GM20431 (cell line): ENCODE results near the gene TMEM120B.

ENCODE experiments used
- in situ Hi-C: fragments of 300-500 bp; cut with MseI, MboI; formaldehyde crosslinking; loops from one replicate; pipeline ENCODE4 v1.15.0; 2020; ENCODE audit warnings: low sequenced_read_pairs; ENCODE audit not compliant: unreplicated experiment

TMEM120B gene

DNA sequence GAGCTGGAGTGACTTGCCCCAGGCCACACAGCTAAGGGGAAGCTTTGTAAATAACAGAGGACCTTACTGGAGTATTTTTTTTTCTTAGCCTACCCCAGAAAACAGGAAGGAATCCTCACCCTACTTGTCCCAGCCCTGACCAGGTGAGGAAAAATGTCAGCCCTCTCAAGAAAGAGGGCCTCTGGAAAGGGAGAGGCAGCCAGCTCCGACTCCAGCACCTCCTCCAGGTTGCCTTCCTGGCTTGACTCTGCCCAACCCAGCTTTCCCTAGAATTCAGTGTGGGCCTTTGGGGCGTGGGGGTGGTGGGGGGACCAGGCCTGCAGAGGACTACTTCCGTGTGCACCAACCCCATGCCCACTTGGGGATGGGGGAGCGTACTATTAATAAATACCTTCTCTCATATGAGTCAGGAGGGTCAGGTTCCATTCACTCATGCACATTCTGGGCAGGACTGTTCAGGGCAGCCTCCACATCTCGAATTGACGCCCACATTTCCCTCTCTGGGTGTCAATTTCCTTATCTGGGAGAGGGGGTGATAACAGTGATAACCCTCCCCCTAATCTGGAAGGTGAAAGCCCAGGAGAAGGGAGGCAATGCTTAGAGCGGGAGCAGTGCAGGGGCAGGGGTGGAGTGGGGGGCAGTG lies 75.7 kb downstream of the TMEM120B start:
- in situ Hi-C loops: no loop called here

DNA sequence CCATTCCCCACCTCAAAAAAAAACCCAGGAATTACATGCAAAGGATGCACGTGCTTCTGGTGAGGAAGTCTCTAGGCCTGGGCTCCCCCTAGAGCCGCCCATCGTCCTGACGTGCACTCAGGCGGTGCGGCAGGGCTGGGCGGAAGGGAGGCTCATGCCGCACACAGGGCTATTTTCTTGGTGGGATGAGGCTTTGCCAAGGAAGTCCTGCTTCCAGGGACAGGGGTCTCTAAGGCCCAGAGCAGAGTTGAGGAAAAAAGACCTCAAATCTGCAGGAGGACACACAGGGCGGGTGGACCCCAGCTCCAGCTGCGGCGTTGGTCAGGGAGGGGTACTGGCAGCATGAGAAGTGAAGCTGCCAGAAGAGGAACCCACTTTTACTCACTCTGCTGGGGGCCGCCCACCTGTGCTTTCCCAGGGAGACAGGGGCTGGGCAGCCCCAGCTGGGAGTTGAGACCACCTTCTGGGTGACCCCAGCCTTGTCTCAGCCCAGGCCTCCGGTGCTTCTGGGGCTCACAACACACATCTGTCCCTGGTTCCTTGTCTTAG lies 76.8 kb downstream of the TMEM120B start:
- in situ Hi-C loops: no loop called here

DNA sequence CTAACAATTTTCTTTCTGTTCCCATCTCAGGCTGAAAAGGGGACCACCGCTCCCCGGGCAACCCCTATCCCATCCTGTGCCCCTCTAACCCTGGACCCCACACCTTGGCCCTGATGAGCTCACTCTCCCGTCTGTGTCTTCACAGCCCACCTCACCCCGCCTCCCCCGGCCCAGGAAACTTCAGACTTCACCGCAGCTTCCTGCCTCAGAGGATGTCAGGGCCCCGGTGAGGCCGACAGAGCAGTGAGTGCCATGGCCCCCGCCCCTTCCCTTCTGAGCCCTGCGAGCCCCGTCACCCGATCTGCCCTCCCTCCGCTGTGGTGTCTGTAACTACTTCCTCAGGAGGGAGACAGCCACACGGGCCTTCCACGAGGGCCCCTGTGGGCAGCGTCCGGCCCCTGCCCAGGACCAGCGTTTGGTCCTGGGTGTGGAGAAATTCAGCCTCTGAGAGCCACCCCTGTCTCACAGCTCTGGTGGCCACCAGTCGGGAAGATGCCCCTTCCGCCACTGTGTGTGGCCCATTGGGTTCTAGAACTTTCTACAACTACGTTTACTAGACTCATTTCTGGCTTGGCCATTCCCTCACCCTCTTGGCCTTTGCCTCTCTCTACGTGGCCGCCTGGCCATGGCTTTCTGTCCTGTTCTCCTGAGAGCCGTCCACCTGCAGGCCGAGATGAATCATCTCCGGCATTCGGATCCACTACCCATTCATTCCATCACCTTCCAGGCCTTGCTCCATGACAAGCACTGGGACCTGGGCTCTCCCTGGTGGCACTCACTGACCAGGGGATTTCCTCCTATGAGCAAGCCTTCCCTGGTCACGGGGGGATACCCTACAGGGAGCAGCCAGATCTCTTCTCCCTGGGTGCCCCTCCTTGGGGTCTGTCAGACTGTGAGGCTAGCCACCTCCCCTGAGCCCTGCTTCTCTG lies 77.5 kb downstream of the TMEM120B start:
- in situ Hi-C loops: loop anchor here (10.0 kb wide), 1 partner anchor 95 kb away; no protein-coding TSS in a partner anchor

DNA sequence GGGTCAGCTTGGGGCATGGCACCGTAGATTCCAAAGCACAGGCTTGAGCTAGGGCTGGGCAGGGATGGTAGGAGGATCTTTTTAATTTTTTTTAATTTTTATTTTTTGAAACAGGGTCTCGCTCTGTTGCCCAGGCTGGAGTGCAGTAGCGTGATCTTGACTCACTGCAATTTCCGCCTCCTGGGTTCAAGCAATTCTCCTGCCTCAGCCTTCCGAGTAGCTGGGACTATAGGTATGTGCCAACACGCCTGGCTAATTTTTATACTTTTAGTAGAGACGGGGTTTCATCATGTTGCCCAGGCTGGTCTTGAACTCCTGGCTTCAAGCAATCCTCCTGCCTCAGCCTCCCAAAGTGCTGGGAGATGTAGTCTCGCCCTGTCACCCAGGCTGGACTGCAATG lies 78.2 kb downstream of the TMEM120B start:
- in situ Hi-C loops: loop anchor here (10.0 kb wide), 1 partner anchor 96 kb away; no protein-coding TSS in a partner anchor

DNA sequence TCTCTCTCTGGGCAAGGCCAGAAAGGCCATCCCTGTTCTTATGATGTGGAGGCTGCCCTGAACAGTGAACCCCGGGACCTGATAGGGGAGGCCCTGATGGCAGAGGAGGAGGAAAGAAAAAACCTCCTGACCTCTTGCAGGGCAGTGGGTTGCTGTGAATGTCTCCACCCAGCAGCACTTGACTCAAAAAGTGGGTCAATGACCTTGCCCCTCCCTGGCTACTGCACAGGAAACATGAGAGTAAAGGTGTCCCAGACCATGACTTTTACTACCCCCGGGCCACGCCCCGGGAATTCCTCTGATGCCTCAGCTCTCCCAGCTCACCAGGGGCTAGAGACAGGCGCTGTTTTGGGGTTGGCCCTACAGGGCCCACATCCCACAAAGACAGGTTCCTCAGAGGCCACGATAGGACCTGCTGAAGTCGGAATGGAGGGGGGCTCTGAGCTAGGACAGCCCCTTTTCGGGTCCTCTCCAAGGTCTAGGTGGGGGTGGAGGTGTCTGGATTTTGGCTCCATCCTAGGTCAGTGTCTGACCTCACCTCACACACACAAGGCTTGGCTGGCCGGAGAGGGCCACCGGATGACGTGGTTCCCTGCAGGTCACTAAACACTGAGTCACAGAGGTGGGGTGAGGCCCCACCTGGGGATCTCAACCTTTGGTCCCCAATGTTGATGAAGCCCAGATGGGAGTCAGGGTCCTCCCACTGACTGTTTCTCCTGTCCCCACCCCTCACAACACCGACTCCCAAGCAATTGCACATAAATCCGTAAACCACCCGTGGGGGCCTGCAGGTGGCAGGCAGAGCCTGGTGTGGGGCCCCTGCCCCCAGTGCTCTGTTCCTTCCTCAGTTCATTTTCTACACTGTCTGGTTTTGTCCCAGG lies 79.4 kb downstream of the TMEM120B start:
- in situ Hi-C loops: loop anchor here (10.0 kb wide), 1 partner anchor 97 kb away; no protein-coding TSS in a partner anchor

DNA sequence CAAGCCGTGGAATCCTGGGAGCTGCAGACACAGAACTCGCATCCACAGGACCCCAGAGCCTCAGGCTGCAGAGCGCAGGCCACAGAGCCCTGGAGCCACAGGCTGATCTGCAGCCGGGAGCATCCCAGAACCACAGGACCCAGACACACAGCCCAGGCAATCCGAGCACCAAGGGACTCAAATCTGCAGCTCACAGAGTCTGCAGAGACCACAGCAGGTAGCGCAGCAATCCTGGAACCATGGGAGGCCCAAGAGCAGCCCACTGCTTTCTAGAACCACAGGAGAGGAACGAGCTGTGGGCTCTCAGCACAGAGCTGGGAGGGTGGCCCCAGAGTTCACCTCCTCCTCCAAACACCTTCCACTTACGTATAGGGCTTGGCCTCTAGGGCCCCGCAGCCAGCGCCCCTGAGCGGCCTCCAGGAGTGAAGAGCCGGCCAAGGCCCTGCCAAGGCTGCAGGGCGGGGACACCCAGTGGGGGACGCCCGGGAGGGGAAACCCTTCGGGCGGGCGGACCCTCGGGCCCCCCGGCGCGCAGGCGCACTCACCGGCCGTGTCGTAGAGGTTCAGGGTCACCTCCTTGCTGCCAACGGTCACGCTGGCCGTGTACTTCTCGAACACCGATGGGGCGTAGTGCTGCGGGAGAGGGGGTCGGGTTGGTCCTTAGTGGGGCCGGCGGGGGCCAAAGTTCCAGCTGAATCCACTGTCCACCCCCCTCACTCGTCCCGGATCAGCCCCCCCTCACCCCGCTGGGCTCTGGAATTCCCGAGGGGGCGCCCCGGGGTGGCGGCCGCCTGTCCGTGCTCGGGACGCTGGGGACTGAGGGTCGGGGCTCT lies 80.3 kb downstream of the TMEM120B start:
- in situ Hi-C loops: loop anchor here (10.0 kb wide), 1 partner anchor 98 kb away; no protein-coding TSS in a partner anchor

DNA sequence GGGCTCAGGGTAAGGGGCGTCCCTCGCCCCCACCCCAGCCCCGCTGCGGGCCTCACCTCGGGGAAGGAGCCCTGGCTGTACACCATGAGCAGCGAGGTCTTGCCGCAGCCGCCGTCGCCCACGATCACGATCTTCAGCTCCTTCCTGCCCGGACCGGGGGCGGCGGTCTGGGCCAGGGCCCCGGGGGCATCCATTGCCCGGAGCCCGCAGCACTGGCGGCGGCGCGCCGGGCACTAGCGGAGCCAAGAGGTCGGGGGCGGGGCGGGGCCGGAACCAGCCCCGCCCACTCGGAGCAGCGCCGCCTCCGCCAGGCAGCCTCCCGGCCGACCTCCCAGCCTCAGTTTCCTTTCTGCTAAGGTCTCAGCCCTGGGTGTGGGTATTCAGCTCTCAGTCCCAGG lies 80.9 kb downstream of the TMEM120B start, which contains the start of gene RHOF:
TSS of gene RHOF (minus strand) at position 249 of the 398 bp plus-strand sequence. CDS start at position 194, 55 bp downstream.
- in situ Hi-C loops: loop anchor here (10.0 kb wide), 1 partner anchor 99 kb away; no protein-coding TSS in a partner anchor

DNA sequence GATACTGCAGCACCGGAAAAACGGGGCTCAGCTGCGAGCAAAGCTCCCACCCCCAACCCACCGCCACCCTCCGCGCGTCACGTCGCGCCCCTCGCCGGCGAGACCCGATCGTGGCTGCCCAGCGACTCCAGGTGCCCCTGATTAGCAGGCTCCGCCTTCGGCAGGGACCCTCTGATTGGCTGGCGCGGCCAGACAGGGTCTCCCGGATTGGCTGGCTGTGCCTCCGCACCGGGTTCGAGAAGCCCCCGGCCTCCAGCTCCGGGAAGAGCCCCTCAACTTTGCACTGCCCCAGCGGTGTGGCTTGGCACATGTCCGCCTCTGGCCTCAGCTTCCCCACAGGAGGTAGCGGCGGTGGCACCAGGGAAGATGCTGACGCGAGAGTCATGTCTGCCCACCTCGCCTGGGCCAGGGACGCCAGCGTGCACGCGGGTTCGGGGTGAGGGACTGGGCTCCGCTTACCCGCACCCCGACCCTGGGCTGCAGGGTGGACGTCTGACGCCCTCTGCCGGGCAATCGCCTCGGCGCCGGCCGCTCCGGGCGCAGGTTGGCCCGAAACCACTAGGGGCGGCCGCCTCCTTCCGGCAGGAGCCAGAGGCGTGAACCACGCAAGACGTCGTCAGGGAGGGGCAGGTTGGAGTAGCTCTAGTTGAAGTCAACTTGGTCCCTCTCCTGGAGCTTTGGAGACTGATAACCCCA lies 81.4 kb downstream of the TMEM120B start:
- in situ Hi-C loops: loop anchor here (10.0 kb wide), 1 partner anchor 99 kb away; no protein-coding TSS in a partner anchor

DNA sequence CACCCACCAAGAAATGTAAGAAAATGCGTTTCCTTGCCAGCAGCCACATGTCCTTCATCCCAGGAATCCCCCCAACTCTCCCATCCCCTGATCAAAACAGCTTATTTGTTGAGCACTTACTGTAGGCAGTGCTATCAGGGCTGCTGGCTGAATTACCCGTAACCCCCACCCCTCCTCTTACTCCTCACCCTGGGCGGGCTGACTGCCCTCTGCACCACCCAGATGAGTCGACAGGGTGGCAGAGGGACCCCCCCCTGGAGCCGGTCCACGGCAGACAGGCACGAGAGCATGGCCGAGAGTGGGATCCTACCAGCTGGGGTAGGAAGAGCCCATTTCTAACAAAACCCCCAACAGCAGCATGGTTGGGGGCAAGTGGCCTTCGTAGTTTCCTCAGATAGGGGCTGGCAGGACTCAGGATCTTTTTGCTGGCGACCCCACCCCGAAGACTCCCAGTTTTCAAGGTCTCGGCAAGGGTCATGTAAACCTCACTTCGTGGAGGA lies 82.0 kb downstream of the TMEM120B start:
- in situ Hi-C loops: loop anchor here (10.0 kb wide), 1 partner anchor 100 kb away; no protein-coding TSS in a partner anchor

DNA sequence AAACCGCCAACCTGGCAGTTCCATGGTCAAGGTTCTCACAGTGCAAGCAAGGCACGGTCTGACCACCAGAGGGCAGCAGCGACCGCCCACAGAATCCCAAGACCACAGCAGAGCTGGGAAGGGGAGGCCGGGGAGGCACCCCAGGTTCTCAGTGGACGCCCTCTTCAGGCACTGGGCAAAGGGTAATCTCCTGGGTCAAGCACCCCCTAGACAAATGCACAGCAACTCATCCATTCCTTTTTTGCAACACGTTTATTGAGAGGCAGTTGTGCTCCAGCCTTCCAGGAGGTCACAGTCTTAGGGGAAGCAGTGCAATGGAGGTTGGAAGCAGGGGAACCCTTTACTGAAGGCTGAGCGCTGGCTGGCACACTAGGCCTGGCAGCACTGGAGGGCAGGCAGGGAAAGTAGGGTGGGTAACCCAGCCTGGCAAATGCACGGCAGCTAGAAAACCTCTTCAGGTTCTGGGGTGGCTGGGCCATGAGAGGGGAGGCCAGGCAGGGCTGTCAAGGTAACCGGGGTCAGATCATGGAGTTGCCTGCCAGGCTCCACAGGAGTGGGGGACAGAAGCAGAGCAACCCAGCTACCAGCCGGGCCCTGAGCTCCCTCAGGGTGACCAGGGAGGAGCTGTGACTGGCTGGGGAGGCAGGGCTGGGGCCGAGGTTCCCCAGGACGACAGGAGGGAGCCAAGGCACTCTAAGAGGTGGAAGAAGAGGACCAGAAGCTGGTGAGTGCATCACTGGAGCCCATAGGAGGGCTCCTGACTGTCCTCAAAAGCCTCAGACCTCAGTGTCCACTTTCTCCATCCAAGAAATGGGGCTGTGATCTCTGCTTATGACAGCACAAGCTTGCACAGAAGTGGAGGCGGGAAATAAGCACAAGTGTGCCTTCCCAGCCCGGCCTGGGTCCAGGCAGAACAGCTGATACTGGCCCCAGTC lies 82.7 kb downstream of the TMEM120B start:
- in situ Hi-C loops: loop anchor here (10.0 kb wide), 1 partner anchor 100 kb away; no protein-coding TSS in a partner anchor

DNA sequence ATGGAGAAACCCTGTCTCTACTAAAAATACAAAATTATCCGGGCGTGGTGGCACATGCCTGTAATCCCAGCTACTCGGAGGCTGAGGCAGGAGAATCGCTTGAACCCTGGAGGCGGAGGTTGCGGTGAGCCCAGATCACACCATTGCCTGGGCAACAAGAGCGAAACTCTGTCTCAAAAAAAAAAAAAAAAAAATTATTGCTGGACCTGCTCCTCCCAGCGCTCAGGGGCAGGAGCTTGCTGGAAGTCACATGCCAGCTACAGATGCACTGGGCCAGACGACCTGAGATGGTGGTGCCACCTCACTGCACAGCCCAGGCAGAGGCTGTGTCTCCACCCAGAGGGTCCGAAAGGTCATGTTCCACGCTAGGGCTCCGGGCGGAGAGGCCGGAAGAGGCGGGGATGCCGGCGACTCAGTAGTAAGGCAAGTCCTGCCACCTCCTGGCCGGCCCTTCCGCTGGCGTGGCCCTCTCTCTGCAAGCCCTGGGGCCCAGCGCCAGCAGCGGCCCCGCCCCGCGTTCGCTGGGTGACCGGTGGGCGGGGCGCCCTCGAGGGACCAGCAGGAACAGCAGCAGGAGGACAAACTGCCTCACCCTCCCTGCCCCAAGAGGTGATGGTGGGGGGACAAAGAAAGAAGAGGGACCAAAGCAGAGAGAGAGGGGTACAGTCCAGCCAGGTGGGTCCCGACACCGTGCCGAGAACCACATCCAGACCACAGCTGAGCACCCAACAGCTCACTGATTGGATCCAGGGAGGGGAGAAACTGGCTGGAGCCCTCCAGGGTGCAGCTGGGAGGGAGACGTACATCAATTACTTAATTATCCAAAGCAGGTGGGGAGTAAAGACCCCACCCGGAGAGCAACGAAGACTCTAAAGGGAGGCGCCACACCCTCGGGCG lies 84.6 kb downstream of the TMEM120B start:
- in situ Hi-C loops: loop anchor here (10.0 kb wide), 1 partner anchor 102 kb away; no protein-coding TSS in a partner anchor

DNA sequence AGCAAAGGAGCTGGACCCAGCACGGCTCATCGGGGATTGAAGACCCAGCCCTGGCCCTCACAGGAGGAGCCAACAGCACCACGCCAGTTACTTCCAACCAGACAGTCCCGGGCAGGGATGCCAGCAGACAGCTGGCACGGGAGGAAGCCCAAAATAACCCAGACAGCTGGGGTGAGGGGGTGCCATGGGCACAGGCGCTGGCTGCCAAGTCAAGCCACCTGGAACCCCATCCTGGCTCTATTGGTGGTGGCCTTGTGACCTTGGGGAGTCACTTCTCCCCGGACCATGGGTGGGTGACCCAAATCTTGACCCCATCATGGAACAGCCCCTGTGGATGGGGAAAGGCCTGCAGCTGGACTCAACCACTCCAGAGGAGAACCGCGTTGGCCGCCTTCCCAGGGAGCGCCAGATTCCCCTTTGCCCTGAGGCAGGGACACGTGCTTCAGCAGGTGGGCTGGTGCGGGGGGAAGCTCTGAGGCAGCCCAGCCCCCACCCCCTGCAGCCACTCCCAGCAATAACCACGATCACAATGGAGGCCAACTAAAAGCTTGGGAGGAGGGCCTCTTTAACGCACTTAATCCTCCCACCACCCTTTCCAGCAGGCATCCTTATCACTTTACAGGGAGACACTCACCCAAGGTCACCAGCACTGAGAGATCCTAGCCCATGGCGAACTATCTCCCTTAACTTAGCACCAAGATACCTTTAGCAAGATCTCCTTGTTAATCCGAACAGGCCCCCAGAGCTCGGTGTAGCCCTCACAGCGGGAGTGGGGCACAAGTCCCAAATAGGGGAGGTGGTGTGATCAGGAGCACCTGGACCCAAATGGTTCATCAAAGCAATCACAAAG lies 85.6 kb downstream of the TMEM120B start:
- in situ Hi-C loops: loop anchor here (10.0 kb wide), 1 partner anchor 103 kb away; no protein-coding TSS in a partner anchor

DNA sequence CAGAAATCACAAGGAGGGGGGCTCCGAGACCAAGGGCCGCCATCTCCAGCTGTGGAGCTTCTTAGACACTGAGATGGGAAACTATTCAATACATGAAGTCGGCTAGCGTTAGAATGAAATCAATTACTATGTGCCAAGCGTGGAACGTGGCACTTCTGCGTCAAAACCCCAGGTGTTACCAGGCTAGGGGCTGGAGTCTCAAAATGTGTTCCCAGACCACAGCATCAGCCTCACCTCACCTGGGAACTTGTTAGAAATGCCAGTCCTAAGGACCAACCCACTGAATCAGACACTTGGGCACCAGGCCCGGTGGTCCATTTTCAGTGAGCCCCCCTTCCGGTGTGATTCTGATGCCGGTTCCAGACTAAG lies 86.2 kb downstream of the TMEM120B start:
- in situ Hi-C loops: loop anchor here (10.0 kb wide), 1 partner anchor 104 kb away; no protein-coding TSS in a partner anchor

DNA sequence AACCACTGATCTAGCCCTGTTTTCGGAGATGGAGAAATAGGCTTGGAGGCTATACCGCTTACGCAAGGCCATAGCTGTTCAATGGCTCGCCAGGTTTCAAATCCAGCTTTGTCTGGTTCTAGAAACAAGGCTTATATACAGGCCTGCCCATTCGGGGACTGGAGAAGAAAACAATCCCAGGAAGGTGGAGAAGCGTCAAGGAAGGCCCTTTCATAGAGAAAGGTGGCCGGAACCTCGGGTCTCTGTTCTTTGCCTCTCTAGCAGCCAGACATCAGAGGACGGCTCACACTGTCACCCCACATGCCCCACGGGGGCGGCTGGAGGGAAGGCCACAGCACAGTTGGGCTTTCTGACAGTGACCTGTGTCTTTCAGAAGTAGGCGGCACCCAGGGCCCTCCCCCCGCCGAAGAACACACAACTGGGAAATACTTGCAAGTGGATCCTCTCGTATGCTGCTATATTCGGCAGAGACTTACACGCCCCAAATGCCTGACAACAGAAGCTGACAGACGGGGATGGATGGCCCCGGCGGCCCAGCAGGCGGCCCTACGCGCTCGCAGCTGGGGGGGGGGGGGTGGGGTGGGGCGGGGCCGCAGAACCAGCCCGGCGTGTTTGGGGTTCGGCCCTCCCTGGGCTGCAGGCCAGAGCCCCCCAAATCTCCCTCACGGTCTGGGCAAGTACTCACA lies 86.7 kb downstream of the TMEM120B start:
- in situ Hi-C loops: loop anchor here (10.0 kb wide), 1 partner anchor 104 kb away; no protein-coding TSS in a partner anchor
